H1 (cell line): ENCODE measurements around the gene PCDH9. TPM values are rescaled to one million over a fixed set of nuclear protein-coding genes. Genes with fewer than 3 reads are reported as not detected.

Experiments
- CTCF ChIA-PET: fragments of 300-600 bp; sonication (Branson Sonifier 250); formaldehyde crosslinking; loops from one replicate; lab custom pipeline; 2021; ENCODE audit not compliant: partially characterized antibody; lab: Charles Lee
- POLR2A ChIA-PET: fragments of 300-600 bp; sonication (Branson Sonifier 250); formaldehyde crosslinking; loops from one replicate; lab custom pipeline; 2021; ENCODE audit warnings: inconsistent platforms; ENCODE audit not compliant: partially characterized antibody; lab: Charles Lee
- DNase-seq, 2 experiments: peaks; one replicate each; pipeline versions ENCODE4 v3.0.0 to v3.0.0-alpha.2; 2010 to 2022; ENCODE audit warnings: low spot score in 2 of 2, low read depth in 1 of 2, mixed read lengths in 1 of 2
- FAIRE-seq: peaks from 2 replicates; lab custom pipeline; 2011; peaks lifted over from hg19 to GRCh38; lab: Jason Lieb, UNC
- H2AFZ ChIP-seq: 2 replicates; pipeline ENCODE4 v1.8.1; 2012; ENCODE audit warnings: low read length, inconsistent platforms
- H2AK5ac ChIP-seq: 2 replicates; pipeline ENCODE4 v1.6.1; 2013; ENCODE audit warnings: low read depth, low read length
- H2BK120ac ChIP-seq: replicated peaks from 2 replicates; pipeline ENCODE3; 2013; ENCODE audit warnings: low read depth, low read length, inconsistent platforms
- H2BK12ac ChIP-seq: 2 replicates; pipeline ENCODE4 v1.6.1; 2013; ENCODE audit warnings: low read depth, low read length
- H2BK15ac ChIP-seq: 2 replicates; pipeline ENCODE4 v1.6.1; 2013; ENCODE audit warnings: low read length
- H2BK20ac ChIP-seq: 2 replicates; pipeline ENCODE4 v1.6.1; 2013; ENCODE audit warnings: low read length
- H2BK5ac ChIP-seq: 2 replicates; pipeline ENCODE4 v1.6.1; 2013; ENCODE audit warnings: low read depth, low read length
- H3K14ac ChIP-seq: 2 replicates; pipeline ENCODE4 v1.6.1; 2013; ENCODE audit warnings: inconsistent platforms; ENCODE audit not compliant: insufficient read length
- H3K18ac ChIP-seq: 2 replicates; pipeline ENCODE4 v1.6.1; 2013; ENCODE audit warnings: low read length; ENCODE audit errors: extremely low read depth
- H3K23ac ChIP-seq: 2 replicates; pipeline ENCODE4 v1.6.1; 2013; ENCODE audit warnings: inconsistent platforms; ENCODE audit not compliant: insufficient read length
- H3K23me2 ChIP-seq: 2 replicates; pipeline ENCODE4 v1.6.1; 2013; ENCODE audit warnings: low read depth, low read length
- H3K27ac ChIP-seq: 2 replicates; pipeline ENCODE4 v1.6.1; 2011; ENCODE audit warnings: low read depth, low read length, inconsistent platforms
- H3K27me3 ChIP-seq, 4 experiments: replicated peaks in 1 of 4; 1 replicate in 1 of 4; 2 replicates in 3 of 4; pipeline versions ENCODE4 v1.6.1 to v1.8.1; 2011 to 2013; ENCODE audit warnings: low read length in 3 of 4, mild to moderate bottlenecking in 3 of 4, inconsistent platforms in 2 of 4, mixed read lengths in 2 of 4, moderate library complexity in 1 of 4; ENCODE audit not compliant: control insufficient read depth in 3 of 4, insufficient read depth in 3 of 4; ENCODE audit errors: extremely low read depth in 1 of 4
- H3K36me3 ChIP-seq, 4 experiments: 2 replicates each; pipeline versions ENCODE4 v1.6.1 to v1.8.1; 2011 to 2013; ENCODE audit warnings: mild to moderate bottlenecking in 4 of 4, low read length in 3 of 4, moderate library complexity in 2 of 4, control low read depth in 1 of 4, inconsistent platforms in 1 of 4; ENCODE audit not compliant: insufficient read depth in 4 of 4, control insufficient read depth in 2 of 4
- H3K4ac ChIP-seq: replicated peaks from 2 replicates; pipeline ENCODE3; 2013; ENCODE audit warnings: low read length, low read depth, mixed read lengths, inconsistent platforms; ENCODE audit not compliant: insufficient read length
- H3K4me1 ChIP-seq, 4 experiments: replicated peaks in 1 of 4; 1 replicate in 1 of 4; 2 replicates in 3 of 4; pipeline versions ENCODE4 v1.6.1 to v1.8.1; 2011 to 2013; ENCODE audit warnings: low read length in 3 of 4, inconsistent platforms in 2 of 4, mixed read lengths in 1 of 4; ENCODE audit not compliant: insufficient read depth in 4 of 4, control insufficient read depth in 3 of 4
- H3K4me2 ChIP-seq, 2 experiments: 2 replicates each; pipeline versions ENCODE4 v1.6.1 to v1.8.1; 2011 to 2013; ENCODE audit warnings: low read depth in 2 of 2, low read length in 2 of 2, control low read depth in 1 of 2, inconsistent platforms in 1 of 2, mild to moderate bottlenecking in 1 of 2; ENCODE audit not compliant: insufficient read depth in 1 of 2
- H3K4me3 ChIP-seq, 4 experiments: fragments of 200-600, 300-600 bp in 1 of 4; sonication (generic), shearing (Covaris generic), sonication (Bioruptor Twin) in 1 of 4; 2 replicates each; pipeline versions ENCODE4 v1.5.1 to v1.8.1; 2011 to 2016; ENCODE audit warnings: low read length in 4 of 4, low read depth in 3 of 4, control low read depth in 2 of 4, inconsistent platforms in 2 of 4, mild to moderate bottlenecking in 2 of 4, mixed read lengths in 1 of 4, moderate library complexity in 1 of 4; ENCODE audit not compliant: insufficient read depth in 2 of 4; ENCODE audit errors: extremely low read depth in 1 of 4
- H3K56ac ChIP-seq: replicated peaks from 2 replicates; pipeline ENCODE3; 2013; ENCODE audit warnings: low read depth, mild to moderate bottlenecking, mixed read lengths, low read length, inconsistent platforms; ENCODE audit not compliant: insufficient read length
- H3K79me1 ChIP-seq: 2 replicates; pipeline ENCODE4 v1.6.1; 2013; ENCODE audit warnings: low read depth, low read length, control low read depth
- H3K79me2 ChIP-seq, 2 experiments: 2 replicates each; pipeline versions ENCODE4 v1.6.1 to v1.8.1; 2012 to 2013; ENCODE audit warnings: low read length in 2 of 2, mild to moderate bottlenecking in 2 of 2, inconsistent platforms in 1 of 2; ENCODE audit not compliant: insufficient read depth in 2 of 2, control insufficient read depth in 1 of 2
- H3K9ac ChIP-seq, 4 experiments: replicated peaks in 1 of 4; 1 replicate in 1 of 4; 2 replicates in 3 of 4; pipeline versions ENCODE4 v1.6.1 to v1.8.1; 2011 to 2013; ENCODE audit warnings: low read depth in 3 of 4, low read length in 3 of 4, control low read depth in 2 of 4, mild to moderate bottlenecking in 2 of 4, moderate library complexity in 2 of 4, inconsistent platforms in 1 of 4; ENCODE audit errors: extremely low read depth in 1 of 4
- H3K9me3 ChIP-seq, 2 experiments: 2 replicates each; pipeline versions ENCODE4 v1.6.1 to v1.8.1; 2012 to 2013; ENCODE audit warnings: mild to moderate bottlenecking in 2 of 2, moderate library complexity in 2 of 2, control low read depth in 1 of 2, inconsistent platforms in 1 of 2, low read depth in 1 of 2, low read length in 1 of 2, mixed read lengths in 1 of 2; ENCODE audit not compliant: insufficient read depth in 2 of 2
- H4K20me1 ChIP-seq, 2 experiments: replicated peaks in 1 of 2; 2 replicates each; pipeline versions ENCODE3 to v1.8.1; 2011 to 2013; ENCODE audit warnings: inconsistent platforms in 2 of 2, low read length in 2 of 2, mild to moderate bottlenecking in 1 of 2; ENCODE audit not compliant: insufficient read depth in 2 of 2, control insufficient read depth in 1 of 2
- H4K5ac ChIP-seq: 2 replicates; pipeline ENCODE4 v1.6.1; 2013; ENCODE audit warnings: low read length, low read depth, mixed read lengths, inconsistent platforms; ENCODE audit not compliant: insufficient read length
- H4K8ac ChIP-seq: 2 replicates; pipeline ENCODE4 v1.8.0; 2013; ENCODE audit warnings: mild to moderate bottlenecking, moderate library complexity, low read length, inconsistent platforms; ENCODE audit not compliant: insufficient read depth; ENCODE audit errors: extremely low read depth
- H4K91ac ChIP-seq: replicated peaks from 2 replicates; pipeline ENCODE3; 2013; ENCODE audit warnings: low read length, mixed read lengths, inconsistent platforms; ENCODE audit not compliant: insufficient read length
- CTBP2 ChIP-seq: IDR thresholded peaks from 2 replicates; pipeline ENCODE4 v1.7.0; 2011; ENCODE audit warnings: borderline replicate concordance, mild to moderate bottlenecking, moderate library complexity, mixed read lengths, low read length; ENCODE audit not compliant: insufficient read depth, insufficient read length
- POLR2A ChIP-seq, 2 experiments: IDR thresholded peaks; 1 replicate in 1 of 2; 2 replicates in 1 of 2; pipeline ENCODE4 v1.6.1; 2011; ENCODE audit warnings: low read depth in 2 of 2, low read length in 2 of 2, mild to moderate bottlenecking in 2 of 2; ENCODE audit errors: control extremely low read depth in 1 of 2
- WGBS, 2 experiments: shearing (Covaris generic) in 1 of 2; methylation state at CpG; one replicate each; pipeline versions ENCODE4 v1.1.6 to v1.1.7; 2013 to 2015; ENCODE audit warnings: low lambda C conversion rate in 2 of 2, mixed read lengths in 2 of 2, inconsistent platforms in 1 of 2, low coverage in 1 of 2, missing lambda C conversion rate in 1 of 2; ENCODE audit not compliant: insufficient replicate concordance in 2 of 2, insufficient coverage in 1 of 2, insufficient read length in 1 of 2; ENCODE audit errors: extremely low coverage in 1 of 2, missing lambda C conversion rate in 1 of 2; 5-methylcytosine and 5-hydroxymethylcytosine counted together
- polyA plus RNA-seq, 7 experiments: library from polyadenylated mRNA; depleted of rRNA in 3 of 7; stranded (reverse) in 5 of 7; unstranded in 2 of 7; fragments of >200 nt in 5 of 7; fragments of 200-250 nt in 2 of 7; gene quantifications; 1 replicate in 5 of 7; 2 replicates in 1 of 7; 4 replicates in 1 of 7; pipeline versions ENCODE4 v1.2.1 to v1.2.3, GENCODE V29; 2011 to 2013; ENCODE audit warnings: missing spikeins in 2 of 7, mixed read lengths in 2 of 7
- total RNA-seq: library from RNA; stranded (reverse); fragmentation: NEBNext Ultra II Directional; extraction: Animal tissue kit (Norgen Biotek cat#: 25700); gene quantifications from 2 replicates; pipeline ENCODE4 v1.2.1, GENCODE V29; 2021

PCDH9 gene
- total and polyA plus RNA-seq, 2 of the 8 experiments (the other 6 are each of a cell fraction or from before 2014, with no cell fraction given) = 0.12 to 0.60 TPM

GRCh38 chr13:66826398-66826797, 403.7 kb downstream of the PCDH9 start:
- Histone ChIP-seq H3K9me3 (no peaks in the 10 kb centered on the region), H2BK120ac (no peak overlapping the region)
- no peak for TF ChIP-seq CTBP2
- no peak for TF ChIP-seq POLR2A (IDR thresholded peaks at IDR 0.05; ENCODE audit: control extremely low read depth in 1 of 2, low read depth in 2 of 2, low read length in 2 of 2)
- TF ChIP-seq, all 59 proteins: peak for 0
- no peak for DNase-seq
- Histone ChIP-seq H3K27me3 (no peaks in the 10 kb centered on the region), H3K4ac (no peak overlapping the region), H2BK15ac (no peak overlapping the region), H3K23me2 (no peaks in the 10 kb centered on the region; the same call in 1 of the 2 replicates), H3K79me1 (no peaks in the 10 kb centered on the region), H3K4me2 (no peak overlapping the region), H3K14ac (no peak overlapping the region), H3K56ac (no peak overlapping the region), H3K18ac (no peak overlapping the region), H3K27ac (no peak overlapping the region), H4K91ac (no peak overlapping the region), H2BK5ac (no peak overlapping the region), H4K8ac (no peak overlapping the region), H2BK12ac (no peak overlapping the region), H3K4me1 (no peaks in the 10 kb centered on the region), H3K23ac (no peak overlapping the region), H3K79me2 (no peaks in the 10 kb centered on the region), H4K5ac (no peak overlapping the region), H2AK5ac (no peak overlapping the region), H3K36me3 (no peaks in the 10 kb centered on the region), H2BK20ac (no peak overlapping the region), H4K20me1 (no peaks in the 10 kb centered on the region), H3K4me3 (no peak overlapping the region), H3K9ac (no peak overlapping the region), H2AFZ (no peak overlapping the region)
- WGBS, 2 experiments = 90% methylated on average over 1 of the region's 1 CpG; no CpG with 5 or more reads in 1 of the 2 experiments
- no peak for FAIRE-seq
- ChIA-PET CTCF (no interaction called here), POLR2A (no interaction called here)
